OCI-LY7 (cell line): ENCODE data around the gene S100A3. TPM values are rescaled to one million over a fixed set of nuclear protein-coding genes. Genes with fewer than 3 reads are reported as not detected.

Experiments
- BruUV-seq: library from RNA; stranded (reverse); fragments of 400-500 nt; replicated peaks from 2 replicates; lab custom pipeline; 2021; lab: Mats Ljungman, UMichigan
- CTCF ChIA-PET: fragments of 300-600 bp; sonication (Branson Sonifier 250); formaldehyde crosslinking; loops from one replicate; lab custom pipeline; 2022; ENCODE audit warnings: antibody characterized with exemption; ENCODE audit not compliant: unreplicated experiment; lab: Charles Lee
- POLR2A ChIA-PET: fragments of 300-600 bp; sonication (Branson Sonifier 250); formaldehyde crosslinking; loops from one replicate; lab custom pipeline; 2022; ENCODE audit warnings: antibody characterized with exemption; lab: Charles Lee
- DNase-seq: peaks from one replicate; pipeline ENCODE4 v3.0.0-alpha.2; 2015; ENCODE audit warnings: low spot score
- H2AFZ ChIP-seq: fragments of 200-600 bp; sonication (generic), shearing (Covaris generic); 2 replicates; pipeline ENCODE4 v1.6.1; 2014; ENCODE audit warnings: mild to moderate bottlenecking, antibody characterized with exemption, low read length, moderate library complexity
- H3K27ac ChIP-seq: fragments of 200-600 bp; sonication (generic); 2 replicates; pipeline ENCODE4 v1.5.1; 2014; ENCODE audit warnings: mixed run types, low read depth, mild to moderate bottlenecking, moderate library complexity, low read length, inconsistent platforms; ENCODE audit not compliant: poor library complexity, severe bottlenecking
- H3K36me3 ChIP-seq: fragments of 200-600 bp; sonication (generic); 2 replicates; pipeline ENCODE4 v1.6.1; 2014; ENCODE audit warnings: mild to moderate bottlenecking, antibody characterized with exemption, low read length, moderate library complexity, mixed read lengths; ENCODE audit not compliant: insufficient read depth
- H3K4me1 ChIP-seq: fragments of 200-600 bp; sonication (generic); 2 replicates; pipeline ENCODE4 v1.5.1; 2014; ENCODE audit warnings: mild to moderate bottlenecking, low read length; ENCODE audit not compliant: insufficient read depth, poor library complexity, severe bottlenecking
- H3K4me2 ChIP-seq: fragments of 200-600 bp; sonication (generic); 2 replicates; pipeline ENCODE4 v1.6.1; 2014; ENCODE audit warnings: mild to moderate bottlenecking, low read length
- H3K4me3 ChIP-seq: fragments of 200-600 bp; sonication (generic); 2 replicates; pipeline ENCODE4 v1.5.1; 2014; ENCODE audit warnings: mild to moderate bottlenecking, low read depth, low read length; ENCODE audit not compliant: poor library complexity, severe bottlenecking
- H3K79me2 ChIP-seq: fragments of 200-600 bp; sonication (generic); 2 replicates; pipeline ENCODE4 v1.6.1; 2016; ENCODE audit warnings: low read depth, mild to moderate bottlenecking, low read length, moderate library complexity, mixed read lengths; ENCODE audit not compliant: insufficient read depth
- H3K9me2 ChIP-seq: fragments of 200-600 bp; sonication (generic); 2 replicates; pipeline ENCODE4 v1.6.1; 2016; ENCODE audit warnings: mild to moderate bottlenecking, low read length, mixed read lengths; ENCODE audit not compliant: insufficient read depth
- H3K9me3 ChIP-seq: fragments of 200-600 bp; sonication (generic); 2 replicates; pipeline ENCODE4 v1.6.1; 2014; ENCODE audit warnings: mild to moderate bottlenecking, mixed run types, low read length, mixed read lengths
- H4K20me1 ChIP-seq: fragments of 200-600 bp; sonication (generic); 2 replicates; pipeline ENCODE4 v1.6.1; 2014; ENCODE audit warnings: mild to moderate bottlenecking, antibody characterized with exemption, low read length, moderate library complexity, mixed read lengths; ENCODE audit not compliant: insufficient read depth
- CTCF ChIP-seq: fragments of 200-600 bp; sonication (generic); conservative IDR thresholded peaks from 2 replicates; pipeline ENCODE4 v1.5.1; 2014; ENCODE audit warnings: mild to moderate bottlenecking, antibody characterized with exemption, low read length, moderate library complexity, mixed read lengths
- EZH2phosphoT487 ChIP-seq: fragments of 200-600 bp; sonication (generic); IDR thresholded peaks from 2 replicates; pipeline ENCODE4 v1.6.1; 2018; ENCODE audit warnings: low read depth, borderline replicate concordance, mild to moderate bottlenecking, mixed run types, antibody characterized with exemption, low read length, moderate library complexity, mixed read lengths
- intact Hi-C: fragments of 100-400 bp; cut with micrococcal nuclease; formaldehyde crosslinking; loops from one replicate; pipeline ENCODE4 v1.10.0; 2022; ENCODE audit not compliant: unreplicated experiment
- total RNA-seq, 2 experiments: library from RNA; depleted of rRNA in 1 of 2; stranded (reverse); fragments of >200 nt in 1 of 2; shearing (Covaris generic) in 1 of 2; gene quantifications; 2 replicates each; pipeline ENCODE4 v1.2.3, GENCODE V29; 2014 to 2022

The S100A3 gene
- total RNA-seq, 2 experiments from 2014 or later, result not detected

- no peak for TF ChIP-seq CTCF
- TF ChIP-seq EZH2phosphoT487, result no peak
- H3K4me3 ChIP-seq, result no peak overlapping the region
- no peak overlapping the region for H2AFZ ChIP-seq
- intact Hi-C loops, result loop anchor here (5.0 kb wide), 2 partner anchors 86 to 101 kb away; partner anchors contain the start of genes ILF2 and SNAPIN
- H3K79me2 ChIP-seq, result no peaks in the 10 kb centered on the region
- no peaks in the 10 kb centered on the region for H3K36me3 ChIP-seq
- no peaks in the 10 kb centered on the region for H3K9me2 ChIP-seq
- ChIA-PET POLR2A (interaction anchor here (0.8 kb wide), 1 partner anchor 178 kb away, joined by 3 read pairs; no protein-coding TSS in a partner anchor), CTCF (no interaction called here)
- no peaks in the 10 kb centered on the region for H3K9me3 ChIP-seq
- no peak overlapping the region for H3K27ac ChIP-seq
- H4K20me1 ChIP-seq, result no peaks in the 10 kb centered on the region
- BruUV-seq, result no TSS peak
- no peak overlapping the region for H3K4me2 ChIP-seq
- no peak for DNase-seq
- H3K4me1 ChIP-seq, result peaks cover 17% of the 10 kb centered on the region
These were observed 21.8 kb upstream of the S100A3 start for GRCh38 chr1:153570874-153571273.

GRCh38 chr1:153569465-153569864 is 20.4 kb upstream of the S100A3 start:
- CTCF ChIA-PET, result interaction anchor here (0.7 kb wide), 1 partner anchor 65 kb away, joined by 3 read pairs; the partner anchor contains the start of gene CHTOP
- POLR2A ChIA-PET, result interaction anchor here (0.5 kb wide), 1 partner anchor 91 kb away, joined by 5 read pairs; no protein-coding TSS in a partner anchor
- intact Hi-C loops, result no loop called here

More at GRCh38 chr1:153569465-153569864, 20.4 kb upstream of the S100A3 start:
- H3K9me3 ChIP-seq, result no peaks in the 10 kb centered on the region
- no peak overlapping the region for H2AFZ ChIP-seq
- no peaks in the 10 kb centered on the region for H3K79me2 ChIP-seq
- H3K4me3 ChIP-seq, result no peak overlapping the region
- no peak overlapping the region for H3K27ac ChIP-seq
- H4K20me1 ChIP-seq, result no peaks in the 10 kb centered on the region
- no peak for DNase-seq
- TF ChIP-seq EZH2phosphoT487 (no peak), CTCF (no peak)
- H3K4me2 ChIP-seq, result no peak overlapping the region
- H3K36me3 ChIP-seq, result no peaks in the 10 kb centered on the region
- no peaks in the 10 kb centered on the region for H3K9me2 ChIP-seq
- no TSS peak for BruUV-seq
- peaks cover 17% of the 10 kb centered on the region for H3K4me1 ChIP-seq
